Gastrocnemius medialis (tissue), 4 donors: ENCODE data around the gene ZNF296. TPM values are rescaled to one million over a fixed set of nuclear protein-coding genes. Genes with fewer than 3 reads are reported as not detected.

Experiments used
- ATAC-seq, 2 donors: fragments of 150-250 bp; one replicate each; pipeline ENCODE4 v1.9.1; 2016
- DNase-seq, 2 donors: peaks; one replicate each; pipeline ENCODE4 v3.0.0-alpha.2; 2019
- H3K27ac ChIP-seq, 4 donors: fragments of 200-600 bp; sonication (generic); 1 replicate in 1 of 4; 2 replicates in 3 of 4; pipeline ENCODE4 v1.5.1; 2016 to 2018; ENCODE audit warnings: mild to moderate bottlenecking in 2 of 4, moderate library complexity in 1 of 4
- H3K27me3 ChIP-seq, 3 donors: fragments of 200-600 bp; sonication (generic) in 2 of 3; 1 replicate in 1 of 3; 2 replicates in 2 of 3; pipeline versions ENCODE4 v1.5.1 to v1.6.0; 2016 to 2019; ENCODE audit warnings: mild to moderate bottlenecking in 1 of 3, moderate library complexity in 1 of 3
- H3K36me3 ChIP-seq, 2 donors: fragments of 200-600 bp; sonication (generic) in 1 of 2; one replicate each; pipeline ENCODE4 v1.5.1; 2017 to 2018
- H3K4me1 ChIP-seq, 2 donors: fragments of 200-600 bp; sonication (generic) in 1 of 2; one replicate each; pipeline ENCODE4 v1.5.1; 2016 to 2017; ENCODE audit warnings: mild to moderate bottlenecking in 2 of 2
- H3K4me3 ChIP-seq, 4 donors: fragments of 200-600 bp; sonication (generic) in 3 of 4; 1 replicate in 1 of 4; 2 replicates in 3 of 4; pipeline ENCODE4 v1.5.1; 2016 to 2019; ENCODE audit warnings: mild to moderate bottlenecking in 2 of 4
- H3K9me3 ChIP-seq, 3 donors: fragments of 200-600 bp; sonication (generic) in 2 of 3; 1 replicate in 1 of 3; 2 replicates in 2 of 3; pipeline ENCODE4 v1.5.1; 2016 to 2019
- CTCF ChIP-seq, 5 experiments: fragments of 450-650 bp in 3 of 5; fragments of 200-600 bp in 2 of 5; sonication (generic) in 2 of 5; IDR thresholded peaks in 4 of 5; conservative IDR thresholded peaks in 1 of 5; 1 replicate in 4 of 5; 2 replicates in 1 of 5; pipeline ENCODE4 v1.5.1; 2016 to 2019; ENCODE audit warnings: antibody characterized with exemption in 5 of 5, mild to moderate bottlenecking in 3 of 5, moderate library complexity in 3 of 5
- POLR2A ChIP-seq, 2 donors: fragments of 450-650 bp; IDR thresholded peaks; one replicate each; pipeline ENCODE4 v1.6.1; 2017; ENCODE audit warnings: antibody characterized with exemption in 2 of 2, mild to moderate bottlenecking in 2 of 2, moderate library complexity in 2 of 2
- in situ Hi-C, 4 donors: fragments of 200-750 bp; cut with MboI; loops; one replicate each; pipeline versions ENCODE4 v1.15.0 to v1.8.0; 2017; ENCODE audit warnings: low sequenced_read_pairs in 4 of 4
- intact Hi-C: fragments of 100-400 bp; cut with DNase I; formaldehyde crosslinking; loops from one replicate; pipeline ENCODE4 v1.15.1; 2023; ENCODE audit warnings: low total_unique reads
- total RNA-seq, 4 donors: library from RNA; depleted of rRNA; stranded (reverse); fragments of >200 nt; gene quantifications; one replicate each; pipeline versions ENCODE4 v1.1.0 to v1.2.3, GENCODE V29; 2016

Gene ZNF296
- total RNA-seq, 4 donors from 2014 or later: not detected

DNA sequence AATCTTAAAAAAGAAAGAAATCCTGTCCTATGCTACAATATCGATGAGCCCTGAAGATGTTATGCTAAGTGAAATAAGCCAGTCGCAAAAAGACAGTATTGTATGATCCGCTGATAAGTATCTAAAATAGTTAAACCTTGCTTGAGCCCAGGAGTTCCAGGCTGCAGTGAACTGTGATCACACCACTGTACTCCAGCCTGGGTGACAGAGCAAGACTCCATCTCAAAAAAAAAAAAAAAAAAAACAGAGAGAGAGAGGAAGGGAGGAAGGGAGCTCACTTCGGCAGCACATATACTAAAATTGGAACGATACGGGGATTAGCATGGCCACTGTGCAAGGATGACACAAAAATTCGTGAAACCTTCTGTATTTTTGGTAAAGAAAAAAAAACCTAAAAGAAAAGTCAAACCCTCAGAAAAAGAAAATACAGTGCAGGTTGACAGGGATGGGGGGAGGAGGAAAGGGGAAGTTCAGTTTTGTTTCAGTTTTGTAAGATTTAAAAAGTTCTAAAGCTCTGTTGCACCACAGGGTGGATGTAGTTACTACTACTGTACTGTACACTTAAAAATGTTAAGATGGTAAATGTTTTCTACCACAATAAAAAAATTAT is 29.0 kb downstream of the ZNF296 start:
- intact Hi-C loops (no loop called here), in situ Hi-C loops (no loop called here)
- H3K4me1 ChIP-seq: peaks cover 29 to 35% of the 10 kb centered on the region in 2 donors
- no peaks in the 10 kb centered on the region for H3K27me3 ChIP-seq
- peaks cover 0 to 46% of the 10 kb centered on the region in 2 donors for H3K36me3 ChIP-seq
- DNase-seq (no peak), ATAC-seq (no peak)
- H3K4me3 ChIP-seq: no peak overlapping the region
- no peak overlapping the region for H3K27ac ChIP-seq
- H3K9me3 ChIP-seq: no peaks in the 10 kb centered on the region
- TF ChIP-seq POLR2A (IDR thresholded peaks at IDR 0.05): no peak
- TF ChIP-seq CTCF (IDR thresholded peaks at IDR 0.05 in 4 of 5, conservative IDR thresholded peaks at IDR 0.05 in 1 of 5): no peak

DNA sequence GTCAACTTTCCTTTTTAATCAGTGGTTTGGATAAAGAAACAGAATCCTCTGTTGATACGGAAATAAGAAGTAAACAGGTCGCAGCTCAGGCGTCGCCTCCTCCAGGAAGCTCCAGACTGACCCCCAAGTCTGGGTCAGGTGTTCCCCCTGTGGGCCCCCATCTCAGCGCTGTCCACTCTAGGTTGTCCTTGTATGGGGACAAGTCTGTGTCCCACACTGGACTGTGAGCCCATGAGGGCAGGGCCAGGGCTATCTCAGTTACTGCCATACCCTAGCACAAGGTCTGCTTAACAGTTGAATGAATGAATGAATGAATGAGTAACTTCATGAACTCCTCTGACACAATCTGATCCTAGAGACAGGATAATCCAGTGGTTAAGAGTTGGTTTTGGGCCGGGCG is 29.9 kb downstream of the ZNF296 start:
- in situ Hi-C loops (no loop called here), intact Hi-C loops (no loop called here)
- H3K4me1 ChIP-seq: peaks cover 29 to 41% of the 10 kb centered on the region in 2 donors
- H3K9me3 ChIP-seq: no peaks in the 10 kb centered on the region
- TF ChIP-seq CTCF (IDR thresholded peaks at IDR 0.05 in 4 of 5, conservative IDR thresholded peaks at IDR 0.05 in 1 of 5): no peak
- TF ChIP-seq POLR2A (IDR thresholded peaks at IDR 0.05): no peak
- no peak overlapping the region for H3K4me3 ChIP-seq
- DNase-seq (no peak), ATAC-seq (no peak)
- H3K27ac ChIP-seq: no peak overlapping the region
- peaks cover 0 to 46% of the 10 kb centered on the region in 2 donors for H3K36me3 ChIP-seq
- H3K27me3 ChIP-seq: no peaks in the 10 kb centered on the region

DNA sequence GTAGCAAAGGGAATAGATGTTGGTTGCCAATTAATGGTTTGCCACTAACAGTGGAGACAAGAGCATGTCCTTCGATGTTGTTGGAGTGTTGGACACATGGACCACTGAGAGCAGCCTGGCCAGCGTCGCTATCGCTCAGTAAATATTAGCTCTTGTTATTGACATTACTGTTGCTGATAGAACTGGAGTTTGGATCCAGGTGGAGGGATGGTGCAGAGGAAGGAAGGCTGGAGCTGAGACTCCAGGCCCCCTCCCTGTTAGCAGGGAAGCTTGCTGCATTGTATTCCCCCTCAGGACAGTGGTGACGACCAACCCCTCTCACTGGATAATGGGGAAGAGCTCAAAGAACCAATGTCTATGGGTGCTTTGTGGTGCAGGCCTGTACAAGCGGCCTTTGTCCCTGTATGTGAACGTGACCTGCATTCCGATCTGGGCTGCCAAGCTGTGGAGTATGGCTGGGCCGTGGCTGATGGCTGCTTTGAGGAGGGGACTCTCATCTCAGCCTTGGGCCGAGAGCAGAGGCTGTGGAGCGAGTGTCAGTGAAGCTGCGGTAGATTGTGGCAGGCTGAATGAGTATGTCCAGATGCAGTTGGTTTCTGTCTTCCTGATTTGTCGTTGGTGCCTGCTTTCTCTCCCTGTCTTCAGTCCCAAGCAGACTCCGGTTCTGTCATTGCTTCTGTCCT is 30.5 kb downstream of the ZNF296 start:
- in situ Hi-C loops: no loop called here
- Histone ChIP-seq H3K9me3 (no peaks in the 10 kb centered on the region), H3K4me3 (no peak overlapping the region), H3K27me3 (no peaks in the 10 kb centered on the region), H3K36me3 (peaks cover 0 to 51% of the 10 kb centered on the region in 2 donors), H3K4me1 (peaks cover 34 to 42% of the 10 kb centered on the region in 2 donors), H3K27ac (no peak overlapping the region)
- intact Hi-C loops: no loop called here
- no peak for TF ChIP-seq CTCF (IDR thresholded peaks at IDR 0.05 in 4 of 5, conservative IDR thresholded peaks at IDR 0.05 in 1 of 5)
- no peak for TF ChIP-seq POLR2A (IDR thresholded peaks at IDR 0.05)
- ATAC-seq (no peak), DNase-seq (no peak)

- Histone ChIP-seq H3K27me3 (no peaks in the 10 kb centered on the region), H3K27ac (no peak overlapping the region), H3K36me3 (peaks cover 0 to 56% of the 10 kb centered on the region in 2 donors), H3K4me1 (peaks cover 25 to 37% of the 10 kb centered on the region in 2 donors), H3K4me3 (no peak overlapping the region), H3K9me3 (no peaks in the 10 kb centered on the region)
- ATAC-seq (no peak), DNase-seq (no peak)
- in situ Hi-C loops: no loop called here
- TF ChIP-seq POLR2A (IDR thresholded peaks at IDR 0.05) (no peak), CTCF (IDR thresholded peaks at IDR 0.05 in 4 of 5, conservative IDR thresholded peaks at IDR 0.05 in 1 of 5) (no peak)
- intact Hi-C loops: no loop called here
Observed at GRCh38 chr19:45041125-45041524, 35.2 kb downstream of the ZNF296 start.
